ENCODE measurements around the gene RASD2.

RASD2 gene

GRCh38 chr22:35575116-35575748 is 34.6 kb downstream of the RASD2 start:
- DNase-seq, result peak; percentile 32

GRCh38 chr22:35576671-35577070 is 36.0 kb downstream of the RASD2 start:
- TF ChIP-seq, protein P1, sequence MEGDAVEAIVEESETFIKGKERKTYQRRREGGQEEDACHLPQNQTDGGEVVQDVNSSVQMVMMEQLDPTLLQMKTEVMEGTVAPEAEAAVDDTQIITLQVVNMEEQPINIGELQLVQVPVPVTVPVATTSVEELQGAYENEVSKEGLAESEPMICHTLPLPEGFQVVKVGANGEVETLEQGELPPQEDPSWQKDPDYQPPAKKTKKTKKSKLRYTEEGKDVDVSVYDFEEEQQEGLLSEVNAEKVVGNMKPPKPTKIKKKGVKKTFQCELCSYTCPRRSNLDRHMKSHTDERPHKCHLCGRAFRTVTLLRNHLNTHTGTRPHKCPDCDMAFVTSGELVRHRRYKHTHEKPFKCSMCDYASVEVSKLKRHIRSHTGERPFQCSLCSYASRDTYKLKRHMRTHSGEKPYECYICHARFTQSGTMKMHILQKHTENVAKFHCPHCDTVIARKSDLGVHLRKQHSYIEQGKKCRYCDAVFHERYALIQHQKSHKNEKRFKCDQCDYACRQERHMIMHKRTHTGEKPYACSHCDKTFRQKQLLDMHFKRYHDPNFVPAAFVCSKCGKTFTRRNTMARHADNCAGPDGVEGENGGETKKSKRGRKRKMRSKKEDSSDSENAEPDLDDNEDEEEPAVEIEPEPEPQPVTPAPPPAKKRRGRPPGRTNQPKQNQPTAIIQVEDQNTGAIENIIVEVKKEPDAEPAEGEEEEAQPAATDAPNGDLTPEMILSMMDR (IDR thresholded peaks at IDR 0.05; ENCODE audit: low read depth, low read length), result no peak
- DNase-seq, result no peak
- H3K9me3 ChIP-seq (ENCODE audit: severe bottlenecking), result no peaks in the 10 kb centered on the region
- no peak overlapping the region for H3K4me3 ChIP-seq (ENCODE audit: low read depth, low read length)
- no peaks in the 10 kb centered on the region for H3K36me3 ChIP-seq
- no peak overlapping the region for H3K27ac ChIP-seq
- no peaks in the 10 kb centered on the region for H3K27me3 ChIP-seq (ENCODE audit: insufficient read depth, low read depth, severe bottlenecking)

More at GRCh38 chr22:35575116-35575748, 34.6 kb downstream of the RASD2 start:
- TF ChIP-seq, protein P1 (IDR thresholded peaks at IDR 0.05; ENCODE audit: low read depth, low read length), result 0 out of 2 replicates have a peak, but pooled peaks have one; percentile 12
- Histone ChIP-seq H3K4me3 (ENCODE audit: low read depth, low read length) (no peak overlapping the region), H3K27me3 (ENCODE audit: insufficient read depth, low read depth, severe bottlenecking) (no peaks in the 10 kb centered on the region), H3K9me3 (ENCODE audit: severe bottlenecking) (no peaks in the 10 kb centered on the region), H3K36me3 (no peaks in the 10 kb centered on the region), H3K27ac (no peak overlapping the region)

DNA sequence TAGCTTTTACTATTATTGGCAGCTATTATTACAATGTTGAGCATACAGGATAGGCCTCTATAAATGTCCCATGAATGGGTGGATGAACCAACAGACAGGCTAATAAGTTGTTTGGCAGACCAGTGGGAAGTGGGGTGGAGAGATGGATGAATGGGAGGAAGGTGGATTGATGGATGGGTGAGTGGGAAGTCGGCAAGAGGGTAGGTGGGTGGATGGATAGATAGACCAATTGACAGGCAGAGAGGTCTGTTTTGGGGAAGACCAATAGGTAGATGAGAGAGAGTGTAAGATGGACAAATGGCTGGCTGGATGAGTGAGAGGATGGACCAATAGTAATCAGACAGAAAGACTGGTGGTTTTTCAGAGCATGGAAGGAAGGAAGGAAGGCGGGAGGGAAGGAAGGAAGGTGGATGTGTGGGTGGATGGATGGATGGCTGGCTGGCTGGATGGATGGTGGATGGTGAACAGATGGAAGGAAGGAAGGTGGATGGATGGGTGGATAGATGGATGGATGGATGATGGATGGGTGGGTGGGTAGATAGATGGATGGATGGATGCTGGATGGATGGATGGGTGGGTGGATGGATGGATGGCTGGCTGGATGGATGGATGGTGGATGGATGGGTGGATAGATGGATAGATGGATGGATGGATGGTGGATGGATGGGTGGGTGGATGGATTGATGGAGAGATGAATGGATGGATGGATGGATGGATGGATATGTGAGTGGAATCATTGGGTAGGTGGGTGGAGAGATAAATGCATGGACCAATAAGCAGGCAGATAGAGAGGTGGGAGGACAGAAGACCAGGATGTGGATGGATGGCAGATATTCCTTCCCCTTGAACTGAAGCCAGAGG is 37.4 kb downstream of the RASD2 start:
- no peak for DNase-seq
- TF ChIP-seq, protein P1 (IDR thresholded peaks at IDR 0.05; ENCODE audit: low read depth, low read length), result no peak
- Histone ChIP-seq H3K9me3 (ENCODE audit: severe bottlenecking) (no peaks in the 10 kb centered on the region), H3K4me3 (ENCODE audit: low read depth, low read length) (no peak overlapping the region), H3K36me3 (no peaks in the 10 kb centered on the region), H3K27ac (no peak overlapping the region), H3K27me3 (ENCODE audit: insufficient read depth, low read depth, severe bottlenecking) (no peaks in the 10 kb centered on the region)

- H3K9me3 ChIP-seq (ENCODE audit: severe bottlenecking), result no peaks in the 10 kb centered on the region
- DNase-seq, result no peak
- H3K27ac ChIP-seq, result no peak overlapping the region
- no peak overlapping the region for H3K4me3 ChIP-seq (ENCODE audit: low read depth, low read length)
- TF ChIP-seq, protein P1 (IDR thresholded peaks at IDR 0.05; ENCODE audit: low read depth, low read length), result no peak
- no peaks in the 10 kb centered on the region for H3K27me3 ChIP-seq (ENCODE audit: insufficient read depth, low read depth, severe bottlenecking)
- no peaks in the 10 kb centered on the region for H3K36me3 ChIP-seq
Measured at GRCh38 chr22:35578836-35579575, 38.4 kb downstream of the RASD2 start.

- Histone ChIP-seq H3K36me3 (no peaks in the 10 kb centered on the region), H3K9me3 (ENCODE audit: severe bottlenecking) (no peaks in the 10 kb centered on the region), H3K27ac (no peak overlapping the region), H3K4me3 (ENCODE audit: low read depth, low read length) (no peak overlapping the region), H3K27me3 (ENCODE audit: insufficient read depth, low read depth, severe bottlenecking) (no peaks in the 10 kb centered on the region)
- DNase-seq, result no peak
- TF ChIP-seq, protein P1 (IDR thresholded peaks at IDR 0.05; ENCODE audit: low read depth, low read length), result no peak
Measured at GRCh38 chr22:35580351-35581022, 39.9 kb downstream of the RASD2 start.

Data from WERI-Rb-1 (cell line).